Trophoblast cell (in vitro differentiated cells and primary cell): ENCODE measurements around the gene P2RX7.

Experiments
- DNase-seq, 2 donors: peaks; one replicate each; pipeline ENCODE4 v3.0.0-alpha.2; 2016
- H2AFZ ChIP-seq: 2 replicates; pipeline ENCODE4 v1.6.1; 2013; ENCODE audit warnings: low read length, moderate library complexity, mild to moderate bottlenecking; ENCODE audit not compliant: insufficient read depth, poor library complexity
- H2AK5ac ChIP-seq: 2 replicates; pipeline ENCODE4 v1.6.1; 2013; ENCODE audit warnings: mild to moderate bottlenecking, low read length
- H2BK120ac ChIP-seq: 2 replicates; pipeline ENCODE4 v1.6.1; 2013; ENCODE audit warnings: low read length, mild to moderate bottlenecking, moderate library complexity; ENCODE audit not compliant: insufficient read depth, poor library complexity
- H2BK12ac ChIP-seq: 2 replicates; pipeline ENCODE4 v1.6.1; 2013; ENCODE audit warnings: mild to moderate bottlenecking, low read length, moderate library complexity
- H2BK5ac ChIP-seq: 2 replicates; pipeline ENCODE4 v1.6.1; 2013; ENCODE audit warnings: low read length, low read depth, moderate library complexity, mild to moderate bottlenecking; ENCODE audit not compliant: poor library complexity
- H3K14ac ChIP-seq: 2 replicates; pipeline ENCODE4 v1.6.1; 2013; ENCODE audit warnings: mild to moderate bottlenecking, low read length
- H3K18ac ChIP-seq: 2 replicates; pipeline ENCODE4 v1.6.1; 2013; ENCODE audit warnings: mild to moderate bottlenecking, low read length
- H3K23ac ChIP-seq: 2 replicates; pipeline ENCODE4 v1.6.1; 2013; ENCODE audit warnings: low read length
- H3K27ac ChIP-seq: 2 replicates; pipeline ENCODE4 v1.5.1; 2013; ENCODE audit warnings: low read depth, mild to moderate bottlenecking, inconsistent platforms, low read length, moderate library complexity
- H3K27me3 ChIP-seq: 2 replicates; pipeline ENCODE4 v1.6.1; 2013; ENCODE audit warnings: inconsistent platforms, mild to moderate bottlenecking, low read length, moderate library complexity; ENCODE audit not compliant: insufficient read depth
- H3K36me3 ChIP-seq, 2 experiments: 1 replicate in 1 of 2; 2 replicates in 1 of 2; pipeline ENCODE4 v1.6.1; 2013; ENCODE audit warnings: low read length in 2 of 2, mild to moderate bottlenecking in 2 of 2, moderate library complexity in 1 of 2; ENCODE audit not compliant: insufficient read depth in 2 of 2, control insufficient read depth in 1 of 2
- H3K4ac ChIP-seq: 2 replicates; pipeline ENCODE4 v1.6.1; 2013; ENCODE audit warnings: low read depth, mild to moderate bottlenecking, low read length, moderate library complexity
- H3K4me1 ChIP-seq, 2 experiments: 1 replicate in 1 of 2; 2 replicates in 1 of 2; pipeline ENCODE4 v1.6.1; 2013; ENCODE audit warnings: low read length in 2 of 2, mild to moderate bottlenecking in 2 of 2, moderate library complexity in 1 of 2; ENCODE audit not compliant: insufficient read depth in 2 of 2, control insufficient read depth in 1 of 2
- H3K4me2 ChIP-seq: 2 replicates; pipeline ENCODE4 v1.6.1; 2013; ENCODE audit warnings: inconsistent platforms, mild to moderate bottlenecking, low read length, moderate library complexity
- H3K4me3 ChIP-seq: 2 replicates; pipeline ENCODE4 v1.5.1; 2013; ENCODE audit warnings: mild to moderate bottlenecking, low read depth, low read length, inconsistent platforms
- H3K79me1 ChIP-seq: one replicate; pipeline ENCODE4 v1.6.1; 2013; ENCODE audit warnings: low read length
- H3K79me2 ChIP-seq: 2 replicates; pipeline ENCODE4 v1.6.1; 2013; ENCODE audit warnings: low read length, mild to moderate bottlenecking; ENCODE audit not compliant: control insufficient read depth, insufficient read depth, poor library complexity
- H3K9ac ChIP-seq: 2 replicates; pipeline ENCODE4 v1.6.1; 2013; ENCODE audit warnings: mild to moderate bottlenecking, low read length
- H3K9me3 ChIP-seq: 2 replicates; pipeline ENCODE4 v1.6.1; 2013; ENCODE audit warnings: low read depth, mild to moderate bottlenecking, control low read depth, inconsistent platforms, low read length; ENCODE audit not compliant: insufficient read depth
- H4K12ac ChIP-seq: 2 replicates; pipeline ENCODE4 v1.6.1; 2013; ENCODE audit warnings: low read depth, mild to moderate bottlenecking, low read length, moderate library complexity
- H4K8ac ChIP-seq: 2 replicates; pipeline ENCODE4 v1.6.1; 2013; ENCODE audit warnings: low read depth, mild to moderate bottlenecking, low read length, moderate library complexity
- H4K91ac ChIP-seq: one replicate; pipeline ENCODE4 v1.6.1; 2013; ENCODE audit warnings: low read depth, mild to moderate bottlenecking, low read length, moderate library complexity
- WGBS: extraction: QIAGEN DNeasy Blood & Tissue Kit; methylation state at CpG from one replicate; pipeline ENCODE4 v1.1.7; 2013; ENCODE audit warnings: missing lambda C conversion rate; ENCODE audit not compliant: insufficient read length, insufficient coverage; ENCODE audit errors: extremely low coverage; 5-methylcytosine and 5-hydroxymethylcytosine counted together

The P2RX7 gene

GRCh38 chr12:121232163-121232562 lies 99.5 kb downstream of the P2RX7 start:
- H3K4me1 ChIP-seq = peaks cover 5 to 7% of the 10 kb centered on the region in 2 experiments
- H2BK12ac ChIP-seq = no peak overlapping the region
- H3K4me2 ChIP-seq = no peak overlapping the region
- no peak overlapping the region for H2AK5ac ChIP-seq
- no peak overlapping the region for H3K23ac ChIP-seq
- H3K79me1 ChIP-seq = peaks cover 15% of the 10 kb centered on the region
- H3K4me3 ChIP-seq = no peak overlapping the region
- H3K9ac ChIP-seq = no peak overlapping the region
- no peak overlapping the region for H3K18ac ChIP-seq
- H3K27me3 ChIP-seq = no peaks in the 10 kb centered on the region
- H3K14ac ChIP-seq = no peak overlapping the region
- H2BK5ac ChIP-seq = no peak overlapping the region
- H3K9me3 ChIP-seq = peaks cover 1% of the 10 kb centered on the region
- no CpG with 5 or more reads among the region's 16 CpGs for WGBS
- no peaks in the 10 kb centered on the region for H3K79me2 ChIP-seq
- no peak for DNase-seq
- no peak overlapping the region for H4K8ac ChIP-seq
- no peak overlapping the region for H4K12ac ChIP-seq
- H4K91ac ChIP-seq = no peak overlapping the region
- H2BK120ac ChIP-seq = no peak overlapping the region
- H3K27ac ChIP-seq = no peak overlapping the region
- no peak overlapping the region for H3K4ac ChIP-seq
- H3K36me3 ChIP-seq = peaks cover 10 to 17% of the 10 kb centered on the region in 2 experiments
- H2AFZ ChIP-seq = no peak overlapping the region

- H3K79me2 ChIP-seq = no peaks in the 10 kb centered on the region
- no peak overlapping the region for H3K23ac ChIP-seq
- no peak overlapping the region for H2AK5ac ChIP-seq
- H4K12ac ChIP-seq = no peak overlapping the region
- no peak overlapping the region for H2BK5ac ChIP-seq
- peaks cover 1% of the 10 kb centered on the region for H3K9me3 ChIP-seq
- no peak overlapping the region for H3K4me2 ChIP-seq
- no peak overlapping the region for H3K4ac ChIP-seq
- H3K18ac ChIP-seq = no peak overlapping the region
- no CpG with 5 or more reads among the region's 14 CpGs for WGBS
- H3K36me3 ChIP-seq = peaks cover 17% of the 10 kb centered on the region in 2 experiments
- no peak overlapping the region for H4K8ac ChIP-seq
- H2AFZ ChIP-seq = no peak overlapping the region
- H4K91ac ChIP-seq = peak overlapping the region; percentile 21
- H3K9ac ChIP-seq = no peak overlapping the region
- H2BK120ac ChIP-seq = no peak overlapping the region
- peak in 1 of 2 donors; percentile 21 for DNase-seq
- peaks cover 5 to 7% of the 10 kb centered on the region in 2 experiments for H3K4me1 ChIP-seq
- no peak overlapping the region for H3K27ac ChIP-seq
- H3K4me3 ChIP-seq = no peak overlapping the region
- no peak overlapping the region for H2BK12ac ChIP-seq
- H3K14ac ChIP-seq = no peak overlapping the region
- H3K79me1 ChIP-seq = peaks cover 13% of the 10 kb centered on the region
- no peaks in the 10 kb centered on the region for H3K27me3 ChIP-seq
Observed at GRCh38 chr12:121232977-121233627, 100.4 kb downstream of the P2RX7 start.

GRCh38 chr12:121233628-121234020 lies 100.9 kb downstream of the P2RX7 start:
- H2BK12ac ChIP-seq = no peak overlapping the region
- H3K36me3 ChIP-seq = peaks cover 17% of the 10 kb centered on the region in 2 experiments
- H4K12ac ChIP-seq = no peak overlapping the region
- peak overlapping the region; percentile 21 for H4K91ac ChIP-seq
- H3K4ac ChIP-seq = no peak overlapping the region
- no peaks in the 10 kb centered on the region for H3K79me2 ChIP-seq
- no peak overlapping the region for H4K8ac ChIP-seq
- H3K4me3 ChIP-seq = no peak overlapping the region
- H2AK5ac ChIP-seq = no peak overlapping the region
- H2AFZ ChIP-seq = no peak overlapping the region
- H2BK120ac ChIP-seq = no peak overlapping the region
- no peak overlapping the region for H3K27ac ChIP-seq
- no peak overlapping the region for H3K9ac ChIP-seq
- no peak overlapping the region for H3K23ac ChIP-seq
- DNase-seq = no peak
- no peak overlapping the region for H3K14ac ChIP-seq
- peaks cover 5 to 7% of the 10 kb centered on the region in 2 experiments for H3K4me1 ChIP-seq
- WGBS = no CpG with 5 or more reads among the region's 11 CpGs
- H3K79me1 ChIP-seq = peaks cover 12% of the 10 kb centered on the region
- H2BK5ac ChIP-seq = no peak overlapping the region
- H3K27me3 ChIP-seq = no peaks in the 10 kb centered on the region
- H3K9me3 ChIP-seq = peaks cover 1% of the 10 kb centered on the region
- no peak overlapping the region for H3K4me2 ChIP-seq
- no peak overlapping the region for H3K18ac ChIP-seq

- Histone ChIP-seq H3K18ac (no peak overlapping the region), H3K4me3 (no peak overlapping the region), H3K4ac (no peak overlapping the region), H3K23ac (no peak overlapping the region), H2BK5ac (no peak overlapping the region), H4K8ac (no peak overlapping the region), H3K79me2 (no peaks in the 10 kb centered on the region), H3K79me1 (no peaks in the 10 kb centered on the region), H4K91ac (no peak overlapping the region), H2AK5ac (no peak overlapping the region), H3K36me3 (peaks cover 17 to 24% of the 10 kb centered on the region in 2 experiments), H3K27ac (no peak overlapping the region), H3K27me3 (no peaks in the 10 kb centered on the region), H2BK120ac (no peak overlapping the region), H4K12ac (no peak overlapping the region), H2BK12ac (no peak overlapping the region), H3K14ac (no peak overlapping the region), H3K9me3 (peaks cover 3% of the 10 kb centered on the region), H3K9ac (no peak overlapping the region), H3K4me1 (peaks cover 2 to 5% of the 10 kb centered on the region in 2 experiments), H3K4me2 (no peak overlapping the region), H2AFZ (no peak overlapping the region)
- DNase-seq = no peak
- WGBS = no CpG with 5 or more reads among the region's 9 CpGs
Observed at GRCh38 chr12:121236776-121237175, 104.1 kb downstream of the P2RX7 start.
